PC-3 (cell line): Measurements from ENCODE around the gene OR7D4. TPM values are rescaled to one million over a fixed set of nuclear protein-coding genes. Genes with fewer than 3 reads are reported as not detected.
A peak's percentile ranks its signal among the peaks of the same experiment; 100 is the strongest.

Experiments used
- ATAC-seq: fragments of 200-7000 bp; cut with Tn5 transposase; 2 replicates; pipeline ENCODE4 v1.9.1; 2020; ENCODE audit warnings: mild to moderate bottlenecking, moderate library complexity
- Bru-seq: library from RNA; stranded (reverse); fragments of 400-500 nt; gene quantifications from one replicate; lab custom pipeline; 2021; lab: Mats Ljungman, UMichigan
- BruChase-seq, 2 experiments: library from RNA; stranded (reverse); fragments of 400-500 nt; gene quantifications; one replicate each; lab custom pipeline; 2021; lab: Mats Ljungman, UMichigan
- BruUV-seq: library from RNA; stranded (reverse); fragments of 400-500 nt; replicated peaks from 2 replicates; lab custom pipeline; 2021; lab: Mats Ljungman, UMichigan
- CTCF ChIA-PET: fragments of 300-600 bp; sonication (Branson Sonifier 250); formaldehyde crosslinking; loops from one replicate; lab custom pipeline; 2022; ENCODE audit warnings: antibody characterized with exemption; lab: Charles Lee
- POLR2A ChIA-PET: fragments of 300-600 bp; sonication (Branson Sonifier 250); formaldehyde crosslinking; loops from one replicate; lab custom pipeline; 2022; ENCODE audit warnings: antibody characterized with exemption; ENCODE audit not compliant: unreplicated experiment; lab: Charles Lee
- DNase-seq: peaks from one replicate; pipeline ENCODE4 v3.0.0-alpha.2; 2015
- H2AFZ ChIP-seq: fragments of 300-600 bp; sonication (generic); 2 replicates; pipeline ENCODE4 v1.6.0; 2016; ENCODE audit warnings: antibody characterized with exemption, low read length
- H3F3A ChIP-seq: fragments of 300-600 bp; sonication (generic); one replicate; pipeline ENCODE4 v1.6.0; 2017; ENCODE audit warnings: antibody characterized with exemption, low read length, control low read depth, mild to moderate bottlenecking; ENCODE audit not compliant: unreplicated experiment
- H3K27ac ChIP-seq: fragments of 300-600 bp; sonication (generic); 2 replicates; pipeline ENCODE4 v1.5.1; 2016; ENCODE audit warnings: mild to moderate bottlenecking, low read length
- H3K27me3 ChIP-seq: fragments of 300-600 bp; sonication (generic); 2 replicates; pipeline ENCODE4 v1.6.1; 2016; ENCODE audit warnings: low read length, mixed read lengths
- H3K36me3 ChIP-seq: fragments of 300-600 bp; sonication (generic); 2 replicates; pipeline ENCODE4 v1.6.1; 2016; ENCODE audit warnings: low read depth, mixed run types, low read length, mixed read lengths
- H3K4me1 ChIP-seq: fragments of 300-600 bp; sonication (generic); 2 replicates; pipeline ENCODE4 v1.5.1; 2016; ENCODE audit warnings: low read length; ENCODE audit not compliant: insufficient read depth
- H3K4me2 ChIP-seq: fragments of 300-600 bp; sonication (generic); 2 replicates; pipeline ENCODE4 v1.6.0; 2016; ENCODE audit warnings: low read length
- H3K4me3 ChIP-seq: fragments of 300-600 bp; sonication (generic); 2 replicates; pipeline ENCODE4 v1.5.1; 2016; ENCODE audit warnings: mild to moderate bottlenecking, low read length, mixed read lengths
- H3K79me2 ChIP-seq: fragments of 300-600 bp; sonication (generic); 2 replicates; pipeline ENCODE4 v1.6.1; 2017; ENCODE audit warnings: low read length, mixed read lengths
- H3K9ac ChIP-seq: fragments of 300-600 bp; sonication (generic); 2 replicates; pipeline ENCODE4 v1.6.0; 2016; ENCODE audit warnings: mild to moderate bottlenecking, low read length
- H3K9me2 ChIP-seq: fragments of 300-600 bp; sonication (generic); replicated peaks from 2 replicates; pipeline ENCODE4 v1.6.1; 2016; ENCODE audit warnings: mixed run types, low read length, mixed read lengths
- H3K9me3 ChIP-seq: fragments of 300-600 bp; sonication (generic); 2 replicates; pipeline ENCODE4 v1.6.1; 2016; ENCODE audit warnings: low read length, mixed read lengths
- H4K20me1 ChIP-seq: fragments of 300-600 bp; sonication (generic); 2 replicates; pipeline ENCODE4 v1.6.1; 2016; ENCODE audit warnings: low read length, mixed read lengths
- CTCF ChIP-seq: fragments of 300-600 bp; sonication (generic); conservative IDR thresholded peaks from 2 replicates; pipeline ENCODE4 v1.5.1; 2017; ENCODE audit warnings: antibody characterized with exemption, low read depth, mild to moderate bottlenecking, low read length
- EZH2 ChIP-seq: fragments of 300-600 bp; sonication (generic); IDR thresholded peaks from one replicate; pipeline ENCODE4 v1.6.1; 2017; ENCODE audit warnings: antibody characterized with exemption, mild to moderate bottlenecking, low read length; ENCODE audit not compliant: unreplicated experiment
- EZH2phosphoT487 ChIP-seq: fragments of 300-600 bp; sonication (generic); IDR thresholded peaks from 2 replicates; pipeline ENCODE4 v1.6.1; 2018; ENCODE audit warnings: mild to moderate bottlenecking, antibody characterized with exemption, low read length, borderline replicate concordance
- intact Hi-C: fragments of 100-400 bp; cut with micrococcal nuclease; formaldehyde crosslinking; loops from 2 replicates; pipeline ENCODE4 v1.9.0; 2023
- long read RNA-seq: library from polyadenylated mRNA; unstranded; transcript quantifications from one replicate; pipeline ENCODE4 v2.0.0, GENCODE V29; 2021; ENCODE audit not compliant: unreplicated experiment
- total RNA-seq: library from RNA; depleted of rRNA; stranded (reverse); fragments of >200 nt; gene quantifications from 2 replicates; pipeline ENCODE4 v1.2.3, GENCODE V29; 2014; rRNA removed

The OR7D4 gene
- total RNA-seq = not detected in 2 replicates
- Bru-seq, nascent RNA = not detected
- BruChase-seq, experiment 1, labeled RNA remaining after a 6-hour chase = not detected
- BruChase-seq, experiment 2, labeled RNA remaining after a 2-hour chase = not detected
- long read RNA-seq = 0 reads

DNA sequence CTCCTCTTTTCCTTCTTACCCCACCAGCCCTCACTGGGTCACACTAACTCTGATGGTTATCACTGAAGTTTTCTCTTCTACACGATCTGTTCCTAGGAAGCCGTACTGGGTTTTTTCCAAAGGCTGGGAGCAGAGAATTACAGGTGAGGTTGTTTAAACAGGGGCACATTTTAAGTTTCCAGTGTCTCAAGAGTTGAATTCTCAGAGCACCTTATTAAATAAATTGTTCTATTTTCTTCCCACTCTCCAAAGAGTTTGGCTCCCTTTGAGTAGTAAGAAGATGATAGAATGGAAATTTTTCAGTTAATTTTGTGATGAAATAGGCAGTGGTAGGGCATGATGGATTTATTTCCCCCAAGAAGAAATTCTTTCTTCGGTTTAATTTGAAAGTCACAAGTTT is at the start of gene OR7D4:
Gene OR7D4 (minus strand): TSS at position 101 of the 400 bp plus-strand sequence. CDS start 4,752 bp downstream, outside the sequence.
- no peaks in the 10 kb centered on the region for H4K20me1 ChIP-seq
- H3K9me2 ChIP-seq = no peaks in the 10 kb centered on the region
- ChIA-PET POLR2A (no interaction called here), CTCF (no interaction called here)
- intact Hi-C loops = no loop called here
- H3K9ac ChIP-seq = no peak within 1 kb of the TSS
- no TSS peak for BruUV-seq
- DNase-seq (no peak), ATAC-seq (no peak)
- no peak within 1 kb of the TSS for H3K4me3 ChIP-seq
- no peak within 1 kb of the TSS for H3K4me2 ChIP-seq
- H3K79me2 ChIP-seq = no peaks in the 10 kb centered on the region
- no peaks in the 10 kb centered on the region for H3K36me3 ChIP-seq
- no peaks in the 10 kb centered on the region for H3K27me3 ChIP-seq
- peaks cover 24% of the 10 kb centered on the region for H3K9me3 ChIP-seq
- TF ChIP-seq EZH2phosphoT487 (no peak), CTCF (no peak), EZH2 (no peak)
- no peaks in the 10 kb centered on the region for H3K4me1 ChIP-seq
- H3K27ac ChIP-seq = no peak within 1 kb of the TSS
- no peak within 1 kb of the TSS for H2AFZ ChIP-seq
- H3F3A ChIP-seq = no peaks in the 10 kb centered on the region

GRCh38 chr19:9251236-9251635 is 31.8 kb upstream of the OR7D4 start:
- Histone ChIP-seq H3K9me2 (no peaks in the 10 kb centered on the region), H2AFZ (no peak overlapping the region), H3K27me3 (no peaks in the 10 kb centered on the region), H3K4me1 (no peaks in the 10 kb centered on the region), H3K4me3 (no peak overlapping the region), H3K9me3 (peaks cover 14% of the 10 kb centered on the region; the same call in 1 of the 2 replicates), H3F3A (no peaks in the 10 kb centered on the region), H4K20me1 (no peaks in the 10 kb centered on the region), H3K27ac (no peak overlapping the region), H3K36me3 (no peaks in the 10 kb centered on the region), H3K4me2 (no peak overlapping the region), H3K79me2 (no peaks in the 10 kb centered on the region), H3K9ac (no peak overlapping the region)
- ATAC-seq (no peak), DNase-seq (peak; percentile 57)
- POLR2A ChIA-PET = no interaction called here
- CTCF ChIA-PET = no interaction called here
- BruUV-seq = no TSS peak
- TF ChIP-seq EZH2phosphoT487 (no peak), EZH2 (no peak), CTCF (no peak)
- intact Hi-C loops = no loop called here

DNA sequence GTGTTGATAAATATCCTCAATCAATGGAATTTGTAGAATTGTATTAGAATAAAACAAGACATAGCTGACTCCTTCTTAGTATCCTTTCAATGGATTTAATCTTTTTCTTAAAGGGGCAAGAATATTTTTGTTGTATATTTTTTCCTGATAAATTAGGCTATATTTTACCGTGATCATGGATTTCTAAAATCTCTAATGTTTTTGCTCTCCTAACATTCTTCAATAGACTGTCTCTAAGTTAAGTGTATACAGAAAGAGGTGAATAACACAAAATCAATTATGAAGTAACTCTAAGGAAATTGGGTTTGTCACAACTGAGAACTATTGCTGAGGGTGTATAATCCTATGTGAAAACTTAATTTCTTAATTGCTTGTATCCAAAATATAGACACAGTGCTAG is 31.2 kb upstream of the OR7D4 start, which contains the start of gene OR7E24:
Gene OR7E24 (plus strand): TSS at position 301 of the 400 bp plus-strand sequence. CDS start 114 bp downstream, outside the sequence.
- no TSS peak for BruUV-seq
- no peak within 1 kb of the TSS for H3K4me2 ChIP-seq
- ChIA-PET CTCF (no interaction called here), POLR2A (no interaction called here)
- no peak within 1 kb of the TSS for H3K4me3 ChIP-seq
- no peak within 1 kb of the TSS for H2AFZ ChIP-seq
- no peak for TF ChIP-seq EZH2
- TF ChIP-seq EZH2phosphoT487 = no peak
- no peak for TF ChIP-seq CTCF
- no peaks in the 10 kb centered on the region for H3K9me2 ChIP-seq
- no peaks in the 10 kb centered on the region for H3K27me3 ChIP-seq
- no peaks in the 10 kb centered on the region for H3K36me3 ChIP-seq
- H3K27ac ChIP-seq = no peak within 1 kb of the TSS
- H3K9ac ChIP-seq = no peak within 1 kb of the TSS
- DNase-seq = no peak
- ATAC-seq = no peak
- no peaks in the 10 kb centered on the region for H3K4me1 ChIP-seq
- peaks cover 14% of the 10 kb centered on the region; the same call in 1 of the 2 replicates for H3K9me3 ChIP-seq
- H3F3A ChIP-seq = no peaks in the 10 kb centered on the region
- intact Hi-C loops = no loop called here
- no peaks in the 10 kb centered on the region for H3K79me2 ChIP-seq
- no peaks in the 10 kb centered on the region for H4K20me1 ChIP-seq
